HepG2 (cell line): ENCODE data around the gene DSN1. TPM values are rescaled to one million over a fixed set of nuclear protein-coding genes. Genes with fewer than 3 reads are reported as not detected.

Experiments
- BRD4 ChIP-seq: sonication (generic); formaldehyde crosslinking; IDR thresholded peaks from 2 replicates; pipeline ENCODE4 v1.4.0; 2020; ENCODE audit warnings: missing genetic modification reagents
- CAMTA2 ChIP-seq: sonication (generic); formaldehyde crosslinking; IDR thresholded peaks from 2 replicates; pipeline ENCODE4 v1.4.0; 2020; ENCODE audit warnings: mild to moderate bottlenecking, missing genetic modification reagents, borderline replicate concordance
- HES4 ChIP-seq: sonication (generic); formaldehyde crosslinking; IDR thresholded peaks from 2 replicates; pipeline ENCODE4 v1.9.0; 2021; ENCODE audit warnings: mild to moderate bottlenecking, missing genetic modification reagents, borderline replicate concordance
- MBNL3 ChIP-seq: fragments of 250-450 bp; sonication (Bioruptor Pico); conservative IDR thresholded peaks from 2 replicates; pipeline ENCODE4 v1.8.0; 2022; ENCODE audit warnings: mild to moderate bottlenecking, inconsistent platforms
- NFATC3 ChIP-seq: sonication (generic); formaldehyde crosslinking; IDR thresholded peaks from 2 replicates; pipeline ENCODE4 v1.5.1; 2020; ENCODE audit warnings: mild to moderate bottlenecking, missing genetic modification reagents
- PHF8 ChIP-seq: sonication (generic); formaldehyde crosslinking; IDR thresholded peaks from 2 replicates; pipeline ENCODE4 v1.5.0; 2020; ENCODE audit warnings: missing genetic modification reagents
- SAP130 ChIP-seq: IDR thresholded peaks from 2 replicates; pipeline ENCODE4 v1.6.1; 2016; ENCODE audit warnings: low read depth
- TRIM24 ChIP-seq: sonication (generic); formaldehyde crosslinking; IDR thresholded peaks from 2 replicates; pipeline ENCODE4 v1.8.0; 2022; ENCODE audit warnings: mild to moderate bottlenecking, missing genetic modification reagents
- ZNF136 ChIP-seq: sonication (generic); formaldehyde crosslinking; IDR thresholded peaks from 2 replicates; pipeline ENCODE4 v1.8.1; 2022; ENCODE audit warnings: low read depth, mild to moderate bottlenecking, moderate library complexity, missing genetic modification reagents
- ZNF207 ChIP-seq: fragments of 450-650 bp; IDR thresholded peaks from 2 replicates; pipeline ENCODE4 v1.6.1; 2016; ENCODE audit warnings: antibody characterized with exemption, borderline replicate concordance
- ZNF501 ChIP-seq: sonication (generic); formaldehyde crosslinking; IDR thresholded peaks from 2 replicates; pipeline ENCODE4 v1.5.1; 2020; ENCODE audit warnings: mild to moderate bottlenecking, moderate library complexity, missing genetic modification reagents
- ZNF766 ChIP-seq: sonication (generic); formaldehyde crosslinking; IDR thresholded peaks from 2 replicates; pipeline ENCODE4 v1.5.0; 2020; ENCODE audit warnings: missing genetic modification reagents, borderline replicate concordance
- polyA plus RNA-seq, 8 experiments: library from polyadenylated mRNA; depleted of rRNA in 3 of 8; stranded (reverse) in 7 of 8; unstranded in 1 of 8; fragments of >200 nt; fragmentation: Illumina TruSeq in 4 of 8; extraction: Trizol in 4 of 8; gene quantifications; 2 replicates each; pipeline versions ENCODE4 v1.2.1 to v1.2.3, GENCODE V29; 2011 to 2016; ENCODE audit warnings: low read depth in 4 of 8, missing spikeins in 1 of 8, mixed read lengths in 1 of 8; ENCODE audit not compliant: insufficient read depth in 1 of 8
- total RNA-seq, 5 experiments: library from RNA; depleted of rRNA; stranded (reverse); fragments of >200 nt; fragmentation: Illumina TruSeq; extraction: Trizol; gene quantifications; 2 replicates each; pipeline ENCODE4 v1.2.3, GENCODE V29; 2016; ENCODE audit warnings: low read depth in 1 of 5
- TF ChIP-seq, protein P1 (sequence below): sonication (generic); formaldehyde crosslinking; IDR thresholded peaks from 2 replicates; pipeline ENCODE4 v1.5.1; 2020; ENCODE audit warnings: mild to moderate bottlenecking, missing genetic modification reagents, borderline replicate concordance
- TF ChIP-seq, protein P2 (sequence below): sonication (generic); formaldehyde crosslinking; IDR thresholded peaks from 2 replicates; pipeline ENCODE4 v1.4.0; 2020; ENCODE audit warnings: low read depth, missing genetic modification reagents
- TF ChIP-seq, protein P3 (sequence below): IDR thresholded peaks from 2 replicates; pipeline ENCODE4 v1.6.1; 2016; ENCODE audit warnings: low read depth
- TF ChIP-seq, protein P4 (sequence below): sonication (generic); formaldehyde crosslinking; IDR thresholded peaks from 2 replicates; pipeline ENCODE4 v1.5.1; 2020; ENCODE audit warnings: mild to moderate bottlenecking, missing genetic modification reagents, moderate library complexity

Gene DSN1
- total and polyA plus RNA-seq, 2 of the 13 experiments (the other 11 are each of a cell fraction or from before 2014, with no cell fraction given), result 18.7 to 53.7 TPM

DNA sequence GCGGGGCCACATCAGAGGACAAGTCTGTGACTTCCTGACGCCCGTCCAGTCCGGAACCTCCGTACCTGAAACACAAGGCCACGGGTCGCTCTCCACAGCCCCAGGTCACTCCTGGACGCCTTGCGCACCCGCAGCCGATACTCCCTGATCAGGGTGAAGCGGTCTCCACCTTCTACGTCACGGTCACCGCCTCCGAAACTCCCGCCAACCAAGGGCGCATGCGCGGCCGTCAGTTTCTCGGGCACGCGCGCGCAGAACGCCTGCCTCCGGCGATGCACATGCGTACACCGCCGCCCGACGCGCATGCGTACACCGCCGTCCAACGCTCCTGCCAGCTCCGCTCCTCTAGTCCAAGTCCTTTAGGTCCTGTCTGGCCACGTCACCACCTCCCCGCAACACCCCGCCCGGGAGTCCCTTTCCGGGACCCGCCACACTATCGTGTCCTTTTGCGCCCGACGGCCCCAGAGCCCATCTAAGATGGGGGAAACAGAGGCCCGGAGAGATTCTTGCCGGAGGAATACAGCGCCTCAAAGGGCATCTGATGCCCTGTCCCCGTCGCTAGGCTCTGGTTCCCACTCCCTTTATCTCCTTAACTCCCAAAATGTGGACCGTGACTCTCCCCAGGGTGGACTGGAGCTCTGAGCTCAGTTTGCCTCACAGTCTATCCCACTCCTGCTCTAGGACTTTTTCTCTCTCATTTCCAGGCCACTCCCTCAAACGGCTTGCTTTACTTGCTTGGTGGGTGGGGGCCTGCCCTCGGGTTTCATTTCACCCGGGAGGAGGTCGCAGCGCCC, at the start of gene DSN1 (continued):
- TF ChIP-seq, protein P1, sequence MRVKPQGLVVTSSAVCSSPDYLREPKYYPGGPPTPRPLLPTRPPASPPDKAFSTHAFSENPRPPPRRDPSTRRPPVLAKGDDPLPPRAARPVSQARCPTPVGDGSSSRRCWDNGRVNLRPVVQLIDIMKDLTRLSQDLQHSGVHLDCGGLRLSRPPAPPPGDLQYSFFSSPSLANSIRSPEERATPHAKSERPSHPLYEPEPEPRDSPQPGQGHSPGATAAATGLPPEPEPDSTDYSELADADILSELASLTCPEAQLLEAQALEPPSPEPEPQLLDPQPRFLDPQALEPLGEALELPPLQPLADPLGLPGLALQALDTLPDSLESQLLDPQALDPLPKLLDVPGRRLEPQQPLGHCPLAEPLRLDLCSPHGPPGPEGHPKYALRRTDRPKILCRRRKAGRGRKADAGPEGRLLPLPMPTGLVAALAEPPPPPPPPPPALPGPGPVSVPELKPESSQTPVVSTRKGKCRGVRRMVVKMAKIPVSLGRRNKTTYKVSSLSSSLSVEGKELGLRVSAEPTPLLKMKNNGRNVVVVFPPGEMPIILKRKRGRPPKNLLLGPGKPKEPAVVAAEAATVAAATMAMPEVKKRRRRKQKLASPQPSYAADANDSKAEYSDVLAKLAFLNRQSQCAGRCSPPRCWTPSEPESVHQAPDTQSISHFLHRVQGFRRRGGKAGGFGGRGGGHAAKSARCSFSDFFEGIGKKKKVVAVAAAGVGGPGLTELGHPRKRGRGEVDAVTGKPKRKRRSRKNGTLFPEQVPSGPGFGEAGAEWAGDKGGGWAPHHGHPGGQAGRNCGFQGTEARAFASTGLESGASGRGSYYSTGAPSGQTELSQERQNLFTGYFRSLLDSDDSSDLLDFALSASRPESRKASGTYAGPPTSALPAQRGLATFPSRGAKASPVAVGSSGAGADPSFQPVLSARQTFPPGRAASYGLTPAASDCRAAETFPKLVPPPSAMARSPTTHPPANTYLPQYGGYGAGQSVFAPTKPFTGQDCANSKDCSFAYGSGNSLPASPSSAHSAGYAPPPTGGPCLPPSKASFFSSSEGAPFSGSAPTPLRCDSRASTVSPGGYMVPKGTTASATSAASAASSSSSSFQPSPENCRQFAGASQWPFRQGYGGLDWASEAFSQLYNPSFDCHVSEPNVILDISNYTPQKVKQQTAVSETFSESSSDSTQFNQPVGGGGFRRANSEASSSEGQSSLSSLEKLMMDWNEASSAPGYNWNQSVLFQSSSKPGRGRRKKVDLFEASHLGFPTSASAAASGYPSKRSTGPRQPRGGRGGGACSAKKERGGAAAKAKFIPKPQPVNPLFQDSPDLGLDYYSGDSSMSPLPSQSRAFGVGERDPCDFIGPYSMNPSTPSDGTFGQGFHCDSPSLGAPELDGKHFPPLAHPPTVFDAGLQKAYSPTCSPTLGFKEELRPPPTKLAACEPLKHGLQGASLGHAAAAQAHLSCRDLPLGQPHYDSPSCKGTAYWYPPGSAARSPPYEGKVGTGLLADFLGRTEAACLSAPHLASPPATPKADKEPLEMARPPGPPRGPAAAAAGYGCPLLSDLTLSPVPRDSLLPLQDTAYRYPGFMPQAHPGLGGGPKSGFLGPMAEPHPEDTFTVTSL (CRISPR knock-in tag), result peak; percentile 78; the same call in 1 of the 2 replicates
- TF ChIP-seq ZNF136 (no peak; the same call in 1 of the 2 replicates), ZNF501 (CRISPR knock-in tag) (peak; percentile 97), NFATC3 (CRISPR knock-in tag) (peak; percentile 86; the same call in 1 of the 2 replicates), MBNL3 (no peak), BRD4 (CRISPR knock-in tag) (peak; percentile 85), ZNF207 (no peak), PHF8 (peak; percentile 91), HES4 (CRISPR knock-in tag) (peak; percentile 16; the same call in 1 of the 2 replicates), ZNF766 (CRISPR knock-in tag) (peak; percentile 20; the same call in 1 of the 2 replicates), TRIM24 (CRISPR knock-in tag) (no peak), CAMTA2 (CRISPR knock-in tag) (peak; percentile 90), SAP130 (peak; percentile 100)
- TF ChIP-seq, protein P2, sequence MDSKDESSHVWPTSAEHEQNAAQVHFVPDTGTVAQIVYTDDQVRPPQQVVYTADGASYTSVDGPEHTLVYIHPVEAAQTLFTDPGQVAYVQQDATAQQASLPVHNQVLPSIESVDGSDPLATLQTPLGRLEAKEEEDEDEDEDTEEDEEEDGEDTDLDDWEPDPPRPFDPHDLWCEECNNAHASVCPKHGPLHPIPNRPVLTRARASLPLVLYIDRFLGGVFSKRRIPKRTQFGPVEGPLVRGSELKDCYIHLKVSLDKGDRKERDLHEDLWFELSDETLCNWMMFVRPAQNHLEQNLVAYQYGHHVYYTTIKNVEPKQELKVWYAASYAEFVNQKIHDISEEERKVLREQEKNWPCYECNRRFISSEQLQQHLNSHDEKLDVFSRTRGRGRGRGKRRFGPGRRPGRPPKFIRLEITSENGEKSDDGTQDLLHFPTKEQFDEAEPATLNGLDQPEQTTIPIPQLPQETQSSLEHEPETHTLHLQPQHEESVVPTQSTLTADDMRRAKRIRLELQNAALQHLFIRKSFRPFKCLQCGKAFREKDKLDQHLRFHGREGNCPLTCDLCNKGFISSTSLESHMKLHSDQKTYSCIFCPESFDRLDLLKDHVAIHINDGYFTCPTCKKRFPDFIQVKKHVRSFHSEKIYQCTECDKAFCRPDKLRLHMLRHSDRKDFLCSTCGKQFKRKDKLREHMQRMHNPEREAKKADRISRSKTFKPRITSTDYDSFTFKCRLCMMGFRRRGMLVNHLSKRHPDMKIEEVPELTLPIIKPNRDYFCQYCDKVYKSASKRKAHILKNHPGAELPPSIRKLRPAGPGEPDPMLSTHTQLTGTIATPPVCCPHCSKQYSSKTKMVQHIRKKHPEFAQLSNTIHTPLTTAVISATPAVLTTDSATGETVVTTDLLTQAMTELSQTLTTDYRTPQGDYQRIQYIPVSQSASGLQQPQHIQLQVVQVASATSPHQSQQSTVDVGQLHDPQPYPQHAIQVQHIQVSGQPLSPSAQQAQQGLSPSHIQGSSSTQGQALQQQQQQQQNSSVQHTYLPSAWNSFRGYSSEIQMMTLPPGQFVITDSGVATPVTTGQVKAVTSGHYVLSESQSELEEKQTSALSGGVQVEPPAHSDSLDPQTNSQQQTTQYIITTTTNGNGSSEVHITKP, result peak; percentile 63; the same call in 1 of the 2 replicates
- TF ChIP-seq, protein P3, sequence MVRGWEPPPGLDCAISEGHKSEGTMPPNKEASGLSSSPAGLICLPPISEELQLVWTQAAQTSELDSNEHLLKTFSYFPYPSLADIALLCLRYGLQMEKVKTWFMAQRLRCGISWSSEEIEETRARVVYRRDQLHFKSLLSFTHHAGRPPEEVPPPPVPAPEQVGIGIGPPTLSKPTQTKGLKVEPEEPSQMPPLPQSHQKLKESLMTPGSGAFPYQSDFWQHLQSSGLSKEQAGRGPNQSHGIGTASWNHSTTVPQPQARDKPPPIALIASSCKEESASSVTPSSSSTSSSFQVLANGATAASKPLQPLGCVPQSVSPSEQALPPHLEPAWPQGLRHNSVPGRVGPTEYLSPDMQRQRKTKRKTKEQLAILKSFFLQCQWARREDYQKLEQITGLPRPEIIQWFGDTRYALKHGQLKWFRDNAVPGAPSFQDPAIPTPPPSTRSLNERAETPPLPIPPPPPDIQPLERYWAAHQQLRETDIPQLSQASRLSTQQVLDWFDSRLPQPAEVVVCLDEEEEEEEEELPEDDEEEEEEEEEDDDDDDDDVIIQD, result peak; percentile 54
- TF ChIP-seq, protein P4, sequence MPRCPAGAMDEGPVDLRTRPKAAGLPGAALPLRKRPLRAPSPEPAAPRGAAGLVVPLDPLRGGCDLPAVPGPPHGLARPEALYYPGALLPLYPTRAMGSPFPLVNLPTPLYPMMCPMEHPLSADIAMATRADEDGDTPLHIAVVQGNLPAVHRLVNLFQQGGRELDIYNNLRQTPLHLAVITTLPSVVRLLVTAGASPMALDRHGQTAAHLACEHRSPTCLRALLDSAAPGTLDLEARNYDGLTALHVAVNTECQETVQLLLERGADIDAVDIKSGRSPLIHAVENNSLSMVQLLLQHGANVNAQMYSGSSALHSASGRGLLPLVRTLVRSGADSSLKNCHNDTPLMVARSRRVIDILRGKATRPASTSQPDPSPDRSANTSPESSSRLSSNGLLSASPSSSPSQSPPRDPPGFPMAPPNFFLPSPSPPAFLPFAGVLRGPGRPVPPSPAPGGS, result peak; percentile 52
